ENCODE measurements around the gene IFT172.

DNA sequence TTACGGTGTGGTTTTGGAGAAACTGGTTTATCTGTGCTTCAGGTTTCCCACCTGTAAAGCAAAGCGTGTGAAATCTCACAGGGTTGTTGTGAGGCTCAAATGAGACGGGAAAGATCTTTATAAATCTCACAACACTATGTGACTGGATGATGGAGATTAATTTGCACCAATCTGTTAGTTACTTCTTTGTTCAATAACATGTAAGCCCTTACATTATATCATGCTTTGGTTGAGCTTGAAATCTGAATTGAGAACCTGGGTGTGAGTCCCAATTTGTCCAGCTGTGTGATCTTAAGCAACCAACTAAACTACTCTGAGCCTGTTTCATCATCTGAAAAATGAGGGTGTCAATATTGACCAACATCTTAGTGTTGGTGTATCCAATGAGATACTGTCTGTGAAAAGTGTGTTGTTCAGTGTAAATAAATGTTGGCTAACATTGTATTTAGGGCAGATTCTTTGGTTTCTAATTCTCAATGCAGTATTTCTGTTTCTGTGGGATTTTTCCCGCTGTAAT, 6.4 kb upstream of the IFT172 start:
- TF ChIP-seq, protein P1, sequence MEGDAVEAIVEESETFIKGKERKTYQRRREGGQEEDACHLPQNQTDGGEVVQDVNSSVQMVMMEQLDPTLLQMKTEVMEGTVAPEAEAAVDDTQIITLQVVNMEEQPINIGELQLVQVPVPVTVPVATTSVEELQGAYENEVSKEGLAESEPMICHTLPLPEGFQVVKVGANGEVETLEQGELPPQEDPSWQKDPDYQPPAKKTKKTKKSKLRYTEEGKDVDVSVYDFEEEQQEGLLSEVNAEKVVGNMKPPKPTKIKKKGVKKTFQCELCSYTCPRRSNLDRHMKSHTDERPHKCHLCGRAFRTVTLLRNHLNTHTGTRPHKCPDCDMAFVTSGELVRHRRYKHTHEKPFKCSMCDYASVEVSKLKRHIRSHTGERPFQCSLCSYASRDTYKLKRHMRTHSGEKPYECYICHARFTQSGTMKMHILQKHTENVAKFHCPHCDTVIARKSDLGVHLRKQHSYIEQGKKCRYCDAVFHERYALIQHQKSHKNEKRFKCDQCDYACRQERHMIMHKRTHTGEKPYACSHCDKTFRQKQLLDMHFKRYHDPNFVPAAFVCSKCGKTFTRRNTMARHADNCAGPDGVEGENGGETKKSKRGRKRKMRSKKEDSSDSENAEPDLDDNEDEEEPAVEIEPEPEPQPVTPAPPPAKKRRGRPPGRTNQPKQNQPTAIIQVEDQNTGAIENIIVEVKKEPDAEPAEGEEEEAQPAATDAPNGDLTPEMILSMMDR (IDR thresholded peaks at IDR 0.05; ENCODE audit: insufficient read depth, low read length, poor library complexity, severe bottlenecking), result no peak
- TF ChIP-seq EZH2phosphoT487 (conservative IDR thresholded peaks at IDR 0.05; ENCODE audit: low read length), result no peak

Data from SU-DHL-6 (cell line).